IMR-90 (cell line): ENCODE measurements around the gene NACC1. TPM values are rescaled to one million over a fixed set of nuclear protein-coding genes. Genes with fewer than 3 reads are reported as not detected.

Experiments used
- ATAC-seq: fragments of 200-7000 bp; cut with Tn5 transposase; 2 replicates; pipeline ENCODE4 v1.9.1; 2020; ENCODE audit warnings: low read depth, mild to moderate bottlenecking, moderate library complexity
- BruUV-seq: library from RNA; stranded (reverse); fragments of 400-500 nt; replicated peaks from 2 replicates; lab custom pipeline; 2021; lab: Mats Ljungman, UMichigan
- CTCF ChIA-PET: fragments of 300-600 bp; formaldehyde crosslinking; extraction: SDS; loops from one replicate; lab custom pipeline; 2021; ENCODE audit warnings: antibody characterized with exemption; lab: Yijun Ruan, JAX
- POLR2A ChIA-PET: fragments of 300-600 bp; sonication (Branson Sonifier 250); formaldehyde crosslinking; loops from one replicate; lab custom pipeline; 2022; ENCODE audit warnings: antibody characterized with exemption; ENCODE audit not compliant: unreplicated experiment; lab: Charles Lee
- DNase-seq: peaks from one replicate; pipeline ENCODE4 v3.0.0; 2013
- H2AFZ ChIP-seq: replicated peaks from 2 replicates; pipeline ENCODE3; 2013; ENCODE audit warnings: low read length, mild to moderate bottlenecking; ENCODE audit not compliant: poor library complexity
- H2AK5ac ChIP-seq: 2 replicates; pipeline ENCODE4 v1.6.1; 2013; ENCODE audit warnings: low read depth, low read length, inconsistent platforms
- H2AK9ac ChIP-seq: replicated peaks from 2 replicates; pipeline ENCODE3; 2013; ENCODE audit warnings: mild to moderate bottlenecking, low read depth, low read length, moderate library complexity; ENCODE audit not compliant: poor library complexity
- H2BK120ac ChIP-seq: 2 replicates; pipeline ENCODE4 v1.6.1; 2013; ENCODE audit warnings: low read depth, low read length, inconsistent platforms
- H2BK15ac ChIP-seq: 3 replicates; pipeline ENCODE4 v1.6.1; 2013; ENCODE audit warnings: low read depth, low read length, inconsistent platforms
- H2BK20ac ChIP-seq: 2 replicates; pipeline ENCODE4 v1.6.1; 2013; ENCODE audit warnings: low read depth, mild to moderate bottlenecking, inconsistent platforms, low read length, moderate library complexity
- H2BK5ac ChIP-seq: 2 replicates; pipeline ENCODE4 v1.6.1; 2013; ENCODE audit warnings: mild to moderate bottlenecking, low read depth, low read length, inconsistent platforms; ENCODE audit not compliant: poor library complexity, severe bottlenecking
- H3K14ac ChIP-seq: replicated peaks from 2 replicates; pipeline ENCODE4 v1.6.1; 2013; ENCODE audit warnings: low read depth, low read length, inconsistent platforms
- H3K18ac ChIP-seq: 2 replicates; pipeline ENCODE4 v1.6.1; 2013; ENCODE audit warnings: low read depth, low read length, control low read depth
- H3K23ac ChIP-seq: 2 replicates; pipeline ENCODE4 v1.6.1; 2013; ENCODE audit warnings: low read depth, low read length, inconsistent platforms
- H3K27ac ChIP-seq: 2 replicates; pipeline ENCODE4 v1.5.1; 2013; ENCODE audit warnings: mild to moderate bottlenecking, control low read depth, low read length; ENCODE audit not compliant: insufficient read depth
- H3K27me3 ChIP-seq: 2 replicates; pipeline ENCODE4 v1.6.1; 2013; ENCODE audit warnings: low read length; ENCODE audit not compliant: control insufficient read depth, insufficient read depth
- H3K36me3 ChIP-seq: 2 replicates; pipeline ENCODE4 v1.6.1; 2013; ENCODE audit warnings: low read length, mixed read lengths; ENCODE audit not compliant: control insufficient read depth, insufficient read depth
- H3K4ac ChIP-seq: 2 replicates; pipeline ENCODE4 v1.6.1; 2013; ENCODE audit warnings: low read depth, low read length, inconsistent platforms
- H3K4me1 ChIP-seq: 2 replicates; pipeline ENCODE4 v1.6.1; 2013; ENCODE audit warnings: low read length, mixed read lengths; ENCODE audit not compliant: control insufficient read depth, insufficient read depth
- H3K4me2 ChIP-seq: 2 replicates; pipeline ENCODE4 v1.6.1; 2013; ENCODE audit warnings: low read depth, mild to moderate bottlenecking, control low read depth, low read length, moderate library complexity
- H3K4me3 ChIP-seq: 2 replicates; pipeline ENCODE4 v1.5.1; 2013; ENCODE audit warnings: low read depth, mild to moderate bottlenecking, control low read depth, low read length, moderate library complexity; ENCODE audit not compliant: insufficient read depth
- H3K56ac ChIP-seq: 2 replicates; pipeline ENCODE4 v1.6.1; 2013; ENCODE audit warnings: low read length, inconsistent platforms; ENCODE audit not compliant: insufficient read depth; ENCODE audit errors: extremely low read depth
- H3K79me1 ChIP-seq, 2 experiments: 2 replicates each; pipeline ENCODE4 v1.6.1; 2013; ENCODE audit warnings: low read length in 2 of 2, inconsistent platforms in 1 of 2, low read depth in 1 of 2
- H3K9ac ChIP-seq: 2 replicates; pipeline ENCODE4 v1.6.1; 2013; ENCODE audit warnings: low read depth, low read length, control low read depth
- H3K9me1 ChIP-seq: 2 replicates; pipeline ENCODE4 v1.6.1; 2013; ENCODE audit warnings: low read length, inconsistent platforms; ENCODE audit not compliant: insufficient read depth
- H3K9me3 ChIP-seq: 2 replicates; pipeline ENCODE4 v1.6.1; 2013; ENCODE audit warnings: low read length; ENCODE audit not compliant: control insufficient read depth, insufficient read depth
- H4K20me1 ChIP-seq: 2 replicates; pipeline ENCODE4 v1.6.1; 2013; ENCODE audit warnings: low read length, inconsistent platforms; ENCODE audit not compliant: insufficient read depth
- H4K5ac ChIP-seq: 2 replicates; pipeline ENCODE4 v1.6.1; 2013; ENCODE audit warnings: mild to moderate bottlenecking, low read depth, low read length, control low read depth
- H4K8ac ChIP-seq, 2 experiments: 2 replicates each; pipeline ENCODE4 v1.6.1; 2013; ENCODE audit warnings: low read depth in 2 of 2, low read length in 2 of 2, control low read depth in 1 of 2, inconsistent platforms in 1 of 2
- H4K91ac ChIP-seq: 2 replicates; pipeline ENCODE4 v1.6.1; 2013; ENCODE audit warnings: low read depth, low read length, inconsistent platforms; ENCODE audit not compliant: insufficient read depth
- BHLHE40 ChIP-seq: fragments of 150-350 bp; IDR thresholded peaks from 2 replicates; pipeline ENCODE4 v1.6.1; 2016; ENCODE audit warnings: mild to moderate bottlenecking, low read depth, low read length
- CEBPB ChIP-seq: IDR thresholded peaks from 2 replicates; pipeline ENCODE4 v1.6.1; 2012; ENCODE audit warnings: low read depth, low read length, improper control_type of control experiment
- CHD1 ChIP-seq: IDR thresholded peaks from 2 replicates; pipeline ENCODE4 v1.6.1; 2012; ENCODE audit warnings: low read depth, low read length, improper control_type of control experiment
- CTCF ChIP-seq: conservative IDR thresholded peaks from 2 replicates; pipeline ENCODE4 v1.5.1; 2012; ENCODE audit warnings: mild to moderate bottlenecking, low read depth, low read length, improper control_type of control experiment
- FOS ChIP-seq: fragments of 150-350 bp; IDR thresholded peaks from 2 replicates; pipeline ENCODE4 v1.6.1; 2016; ENCODE audit warnings: low read depth, low read length
- MAFK ChIP-seq: IDR thresholded peaks from 2 replicates; pipeline ENCODE4 v1.6.1; 2012; ENCODE audit warnings: low read depth, low read length, improper control_type of control experiment
- MAZ ChIP-seq: IDR thresholded peaks from 2 replicates; pipeline ENCODE4 v1.6.1; 2012; ENCODE audit warnings: low read depth, mild to moderate bottlenecking, low read length, improper control_type of control experiment, moderate library complexity, borderline replicate concordance
- MXI1 ChIP-seq: IDR thresholded peaks from 2 replicates; pipeline ENCODE4 v1.6.1; 2012; ENCODE audit warnings: low read depth, mild to moderate bottlenecking, low read length, moderate library complexity, borderline replicate concordance
- NFE2L2 ChIP-seq: fragments of 150-350 bp; IDR thresholded peaks from 2 replicates; pipeline ENCODE4 v1.6.1; 2016; ENCODE audit warnings: low read depth, mild to moderate bottlenecking, low read length
- RCOR1 ChIP-seq: IDR thresholded peaks from 2 replicates; pipeline ENCODE4 v1.6.1; 2012; ENCODE audit warnings: mild to moderate bottlenecking, low read length, improper control_type of control experiment; ENCODE audit not compliant: insufficient replicate concordance
- RFX5 ChIP-seq: IDR thresholded peaks from 2 replicates; pipeline ENCODE4 v1.8.0; 2012; ENCODE audit warnings: low read depth, mild to moderate bottlenecking, low read length, moderate library complexity
- SMC3 ChIP-seq: fragments of 150-350 bp; IDR thresholded peaks from 2 replicates; pipeline ENCODE4 v1.6.1; 2016; ENCODE audit warnings: low read depth, mild to moderate bottlenecking, antibody characterized with exemption, low read length, moderate library complexity
- USF2 ChIP-seq: fragments of 150-350 bp; IDR thresholded peaks from 2 replicates; pipeline ENCODE4 v1.6.1; 2017; ENCODE audit warnings: mild to moderate bottlenecking, antibody characterized with exemption, low read length, low read depth
- WGBS, 2 experiments: methylation state at CpG; one replicate each; pipeline versions ENCODE4 v1.1.5 to v1.1.7; 2013; ENCODE audit warnings: missing lambda C conversion rate in 2 of 2; ENCODE audit not compliant: insufficient read length in 1 of 2; ENCODE audit errors: extremely low coverage in 2 of 2; 5-methylcytosine and 5-hydroxymethylcytosine counted together
- dilution Hi-C: fragments of 300-500 bp; cut with HindIII; formaldehyde crosslinking; loops from one replicate; pipeline ENCODE4 v1.14.3; 2018; ENCODE audit warnings: low sequenced_read_pairs; ENCODE audit not compliant: unreplicated experiment
- in situ Hi-C: fragments of 300-500 bp; cut with MboI; formaldehyde crosslinking; loops from 3 replicates; pipeline ENCODE4 v1.14.3; 2019; ENCODE audit warnings: low sequenced_read_pairs, inconsistent platforms, mixed read lengths
- intact Hi-C: fragments of 100-400 bp; cut with micrococcal nuclease; formaldehyde crosslinking; loops from 2 replicates; pipeline ENCODE4 v1.10.0; 2022
- polyA plus RNA-seq, 3 experiments: library from polyadenylated mRNA; depleted of rRNA; stranded (reverse); fragments of >200 nt; gene quantifications; 2 replicates each; pipeline ENCODE4 v1.2.3, GENCODE V29; 2012; ENCODE audit warnings: low replicate concordance in 1 of 3
- total RNA-seq: library from RNA; depleted of rRNA; stranded (reverse); fragments of >200 nt; gene quantifications from 2 replicates; pipeline ENCODE4 v1.2.3, GENCODE V29; 2012

Gene NACC1
- total and polyA plus RNA-seq, 2 of the 4 experiments (the other 2 are of a cell fraction), result 42.5 to 181 TPM

GRCh38 chr19:13102416-13102665, 15.7 kb upstream of the NACC1 start:
- ChIA-PET POLR2A (no interaction called here), CTCF (no interaction called here)
- H3K4ac ChIP-seq, result peak overlapping the region; percentile 66
- TF ChIP-seq MAFK, result no peak
- no peak for TF ChIP-seq MAZ
- TF ChIP-seq CTCF, result no peak
- TF ChIP-seq BHLHE40, result no peak
- TF ChIP-seq RFX5, result no peak
- TF ChIP-seq SMC3, result no peak
- TF ChIP-seq NFE2L2, result no peak
- no peak for TF ChIP-seq MXI1
- TF ChIP-seq USF2, result no peak
- TF ChIP-seq FOS, result no peak
- no peak for TF ChIP-seq CEBPB
- no peak for TF ChIP-seq CHD1
- TF ChIP-seq RCOR1, result no peak
- 5% methylated on average over 4 of the region's 7 CpGs; no CpG with 5 or more reads in 1 of the 2 experiments for WGBS, 2 experiments
- peaks cover 12% of the 10 kb centered on the region for H3K4me1 ChIP-seq
- peak overlapping the region; percentile 18; the same call in 1 of the 2 replicates for H4K5ac ChIP-seq
- H3K27ac ChIP-seq, result peak overlapping the region; percentile 45; the same call in 1 of the 2 replicates
- no peak overlapping the region for H2BK15ac ChIP-seq
- peak overlapping the region; percentile 20 for H3K4me2 ChIP-seq
- peaks cover 0 to 17% of the 10 kb centered on the region in 2 experiments; a peak in 1 of 4 replicates for H3K79me1 ChIP-seq
- in situ Hi-C loops, result no loop called here
- DNase-seq, result no peak
- no peak overlapping the region; the same call in 1 of the 2 replicates for H2AK5ac ChIP-seq
- H2BK20ac ChIP-seq, result no peak overlapping the region
- H3K9me3 ChIP-seq, result no peaks in the 10 kb centered on the region
- intact Hi-C loops, result no loop called here
- peak overlapping the region; percentile 81 for H2AFZ ChIP-seq
- no peak overlapping the region; the same call in 1 of the 2 replicates for H3K23ac ChIP-seq
- BruUV-seq, result no TSS peak
- H3K9me1 ChIP-seq, result 0 out of 2 replicates have a peak, but pooled peaks cover 4% of the 10 kb centered on the region
- H4K20me1 ChIP-seq, result no peaks in the 10 kb centered on the region; the same call in 1 of the 2 replicates
- H3K27me3 ChIP-seq, result no peaks in the 10 kb centered on the region
- 0 out of 2 replicates have a peak overlapping the region, but pooled peaks have one; percentile 37 for H2BK120ac ChIP-seq
- H2AK9ac ChIP-seq, result no peak overlapping the region
- H3K9ac ChIP-seq, result peak overlapping the region; percentile 39
- dilution Hi-C loops, result no loop called here
- H4K8ac ChIP-seq, result peak overlapping the region; percentile 6 to 31; a peak in 2 of 4 replicates
- H3K56ac ChIP-seq, result no peak overlapping the region
- no peak overlapping the region for H3K4me3 ChIP-seq
- no peak; the same call in 1 of the 2 replicates for ATAC-seq
- no peak overlapping the region for H2BK5ac ChIP-seq
- H3K18ac ChIP-seq, result no peak overlapping the region
- H3K14ac ChIP-seq, result no peak overlapping the region
- H4K91ac ChIP-seq, result no peak overlapping the region; the same call in 1 of the 2 replicates
- H3K36me3 ChIP-seq, result peaks cover 11% of the 10 kb centered on the region
